GM18907 (cell line): ENCODE data around the gene PPP1R3F.

ENCODE experiments used
- ATAC-seq: cut with Tn5 transposase; IDR thresholded peaks from one replicate; pipeline ENCODE4 v1.9.1; 2021; ENCODE audit warnings: mild to moderate bottlenecking, moderate library complexity; ENCODE audit not compliant: unreplicated experiment

PPP1R3F gene

DNA sequence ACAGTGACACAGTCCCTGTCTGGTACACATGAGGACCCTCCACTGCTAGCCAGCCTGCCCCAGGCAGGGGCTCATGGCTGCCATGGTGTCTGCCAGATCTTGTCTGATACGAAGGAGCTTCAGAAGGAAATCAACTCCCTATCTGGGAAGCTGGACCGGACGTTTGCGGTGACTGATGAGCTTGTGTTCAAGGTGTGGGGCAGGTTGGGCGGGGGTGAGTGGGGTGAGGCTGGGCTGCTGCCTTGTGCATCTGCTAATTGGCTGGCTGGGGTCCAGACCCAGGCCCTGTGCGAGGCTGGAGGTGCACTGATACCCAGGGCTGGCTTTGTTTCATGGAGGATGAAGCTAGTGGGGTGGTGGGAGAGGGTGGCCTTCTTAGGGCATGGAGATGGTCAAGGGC, 20.5 kb upstream of the PPP1R3F start:
- no peak for ATAC-seq

DNA sequence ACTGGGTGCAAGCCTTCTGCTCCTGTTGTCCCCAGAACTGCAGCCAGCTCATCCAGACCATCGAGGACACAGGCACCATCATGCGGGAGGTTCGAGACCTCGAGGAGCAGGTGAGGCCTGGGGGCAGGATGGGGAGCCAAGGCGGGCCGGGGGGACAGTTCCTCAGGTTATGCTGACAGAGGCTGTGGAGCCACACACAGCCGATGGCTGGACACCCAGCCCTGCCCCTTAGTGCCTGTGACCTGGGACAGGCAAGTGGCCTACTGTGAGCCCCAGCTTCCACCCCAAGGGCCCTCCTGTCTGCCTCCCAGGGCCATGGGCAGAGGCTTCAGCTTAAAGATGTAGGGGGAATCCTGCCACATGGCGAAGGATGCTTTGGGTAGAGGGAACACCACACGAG, 20.0 kb upstream of the PPP1R3F start:
- ATAC-seq, result no peak

DNA sequence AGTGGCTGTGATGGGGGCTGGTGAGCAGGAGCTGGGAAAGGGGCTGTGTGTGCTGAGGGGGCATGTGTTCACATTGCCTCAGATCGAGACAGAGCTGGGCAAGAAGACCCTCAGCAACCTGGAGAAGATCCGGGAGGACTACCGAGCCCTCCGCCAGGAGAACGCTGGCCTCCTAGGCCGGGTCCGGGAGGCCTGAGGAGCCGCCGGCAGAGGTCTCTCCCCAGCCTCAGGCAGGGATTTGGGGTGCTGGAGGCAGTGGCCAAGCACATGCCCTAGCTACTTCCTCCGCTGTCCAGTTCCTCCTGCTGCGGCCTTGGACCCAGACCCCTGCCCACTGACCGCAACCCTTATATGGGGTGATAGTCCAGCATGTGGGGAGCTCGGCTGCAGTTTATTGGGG, 19.5 kb upstream of the PPP1R3F start:
- no peak for ATAC-seq

DNA sequence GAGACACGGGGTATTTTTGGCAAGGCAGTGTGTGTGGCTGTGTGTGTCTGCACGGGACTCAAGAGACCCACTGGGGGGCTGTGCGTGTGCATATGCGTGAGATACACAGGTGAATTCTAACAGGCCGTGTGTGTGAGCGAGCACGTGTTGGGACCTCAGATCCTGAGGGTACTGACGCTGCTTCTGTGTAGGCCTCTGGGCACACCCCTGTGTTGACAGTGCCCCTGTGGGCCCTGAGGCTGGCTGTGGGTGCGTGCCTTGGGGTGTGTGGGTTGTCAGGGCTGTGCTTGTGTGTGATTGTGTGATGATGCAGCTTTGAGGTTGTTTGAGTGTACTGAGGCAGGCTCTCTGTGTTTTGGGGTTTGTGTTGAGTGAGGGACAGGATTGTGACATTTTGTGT, 19.0 kb upstream of the PPP1R3F start:
- ATAC-seq, result no peak

DNA sequence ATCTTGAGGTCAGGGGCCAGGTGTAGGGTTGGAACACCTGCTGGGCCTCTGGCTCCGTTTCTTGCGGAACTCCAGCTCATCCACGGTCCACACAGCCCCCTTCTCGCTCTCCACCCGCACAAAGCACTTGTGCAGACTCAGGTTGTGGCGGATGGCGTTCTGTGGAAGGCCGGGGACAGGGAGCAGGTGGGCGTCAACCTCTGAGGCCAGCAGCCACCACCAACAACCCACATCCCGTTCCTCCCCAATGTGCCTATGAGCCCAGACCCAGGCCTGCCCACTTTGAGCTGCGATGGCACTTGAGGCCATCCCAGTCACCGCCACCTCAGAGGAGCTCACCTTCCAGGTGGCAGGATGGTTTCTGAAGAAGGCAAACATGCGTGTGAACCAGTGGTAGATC, 18.3 kb upstream of the PPP1R3F start:
- ATAC-seq, result no peak

DNA sequence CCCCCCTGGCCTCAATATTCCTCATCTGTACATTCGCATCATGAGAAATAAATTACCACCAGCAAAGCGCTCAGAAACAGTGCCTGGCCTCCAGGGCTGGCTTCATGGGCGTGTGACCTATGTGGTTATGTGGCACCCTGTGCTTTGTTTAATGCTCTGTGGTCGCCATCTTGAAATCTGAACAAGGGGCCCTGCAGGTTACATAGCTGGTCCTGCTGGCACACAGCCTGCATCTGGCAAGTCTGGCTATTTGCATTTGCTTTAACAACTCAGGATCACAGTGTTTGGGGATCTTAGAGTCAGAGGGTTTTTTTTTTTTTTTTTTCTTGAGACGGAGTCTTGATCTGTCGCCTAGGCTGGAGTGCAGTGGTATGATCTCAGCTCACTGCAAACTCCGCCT, 15.0 kb upstream of the PPP1R3F start:
- no peak for ATAC-seq

DNA sequence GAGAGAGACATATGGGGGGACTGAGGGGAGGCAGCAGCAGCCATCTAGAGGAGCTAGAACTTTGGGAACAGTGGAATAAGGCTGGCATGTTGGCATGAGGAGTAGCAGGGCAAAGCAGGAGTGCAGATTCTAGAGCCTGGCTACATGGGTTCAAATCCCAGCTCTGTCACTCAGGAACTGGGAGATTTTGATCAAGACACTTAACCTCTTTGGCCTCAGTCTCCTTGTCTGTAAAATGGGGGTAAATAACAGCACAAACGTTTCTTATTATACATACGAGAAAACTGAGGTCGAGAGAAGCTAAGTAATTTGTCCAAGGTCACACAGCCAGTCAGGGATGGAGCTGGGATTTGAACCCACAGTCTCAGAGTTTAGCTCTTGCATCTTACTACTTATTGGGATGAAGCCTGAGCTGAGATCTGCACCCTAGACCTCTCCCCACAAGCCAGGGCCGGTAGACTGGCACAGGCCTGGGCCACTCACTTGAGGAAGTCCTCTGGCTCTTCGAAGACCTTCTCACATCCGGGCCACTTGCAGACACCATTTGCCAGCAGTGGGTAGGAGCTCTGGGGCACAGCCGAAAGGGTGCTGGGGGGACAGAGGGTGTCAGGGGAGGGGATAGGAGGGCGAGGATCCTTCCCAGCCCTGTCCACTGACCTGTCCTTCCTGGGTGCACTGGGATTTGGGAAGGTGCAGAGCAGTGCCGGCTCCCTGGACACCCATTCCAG, 13.2 kb upstream of the PPP1R3F start:
- no peak for ATAC-seq

DNA sequence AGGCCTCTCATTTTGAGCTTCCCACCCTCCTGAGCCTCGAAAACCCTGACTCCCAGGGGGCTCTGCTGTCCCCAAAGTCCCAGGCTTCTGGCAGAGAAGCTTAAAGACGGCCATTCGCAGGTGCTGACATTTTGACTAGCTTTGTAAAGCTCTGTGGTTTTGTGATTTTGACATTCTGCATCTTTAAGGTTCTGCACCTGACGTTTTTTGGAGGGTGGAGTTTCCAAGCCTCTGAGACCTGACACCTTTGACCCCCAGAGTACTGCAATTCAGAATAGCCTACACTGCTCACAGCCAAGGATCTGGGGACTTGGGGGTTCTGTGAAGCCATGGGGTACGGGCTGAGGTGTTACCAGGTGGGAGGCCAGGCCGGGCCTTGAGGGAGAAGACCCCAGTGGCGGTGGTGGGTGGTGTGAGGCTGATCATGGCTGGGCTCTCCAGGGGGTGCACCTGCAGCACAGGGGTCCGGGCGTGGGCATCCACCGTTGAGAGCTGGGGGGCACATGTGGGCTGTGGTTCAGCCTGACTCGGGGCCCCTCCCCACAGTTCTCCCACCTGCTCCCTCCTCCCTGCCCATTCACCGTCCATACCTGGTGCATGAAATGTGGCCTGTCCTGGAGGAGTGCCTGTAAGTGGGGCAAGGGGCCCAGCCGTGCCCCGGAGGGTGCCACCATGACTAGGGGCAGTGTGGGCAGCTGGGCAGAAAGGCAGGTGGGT, 12.4 kb upstream of the PPP1R3F start:
- ATAC-seq, result no peak

DNA sequence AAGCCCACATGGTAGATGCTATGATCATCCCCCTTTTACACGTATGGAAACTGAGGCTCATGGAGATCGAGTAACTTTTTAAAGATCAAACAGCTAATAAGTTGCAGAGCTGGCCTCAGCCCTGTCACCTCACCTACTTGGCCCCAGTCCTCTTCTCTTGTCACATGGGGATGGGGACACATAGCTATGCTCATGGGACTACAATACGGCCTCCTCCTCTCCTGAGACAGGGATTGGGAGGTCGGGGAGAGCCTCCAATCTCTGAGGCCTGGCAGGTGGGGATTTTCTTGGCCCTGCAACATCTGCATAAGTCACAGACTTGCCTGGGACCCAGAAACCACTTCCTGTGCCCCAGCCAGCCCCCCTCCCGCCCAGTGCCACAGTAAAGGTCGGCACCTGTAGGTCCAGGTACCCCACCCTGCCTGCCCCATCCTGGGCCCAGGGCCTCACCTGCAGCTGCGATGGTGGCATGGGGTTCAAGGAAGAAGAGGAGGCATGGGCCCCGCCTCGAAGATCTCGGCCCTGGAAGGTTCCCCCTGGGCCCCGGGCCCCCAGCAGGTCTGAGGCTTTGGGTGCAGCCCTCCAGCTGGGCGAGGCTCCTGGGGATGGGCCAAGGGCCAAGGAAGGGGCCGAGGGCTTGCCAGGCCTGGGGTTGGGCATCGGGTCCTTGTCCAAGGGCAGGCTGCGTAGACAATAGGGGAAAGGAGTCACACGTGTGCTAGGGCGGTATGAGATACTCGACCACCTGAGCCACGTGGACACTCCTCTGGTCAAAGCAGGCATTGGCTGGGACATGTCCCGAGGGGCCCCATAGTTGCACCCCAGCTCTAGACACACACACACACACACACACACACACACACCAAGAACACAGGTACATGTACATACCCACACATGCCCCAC, 11.5 kb upstream of the PPP1R3F start:
- ATAC-seq, result no peak

DNA sequence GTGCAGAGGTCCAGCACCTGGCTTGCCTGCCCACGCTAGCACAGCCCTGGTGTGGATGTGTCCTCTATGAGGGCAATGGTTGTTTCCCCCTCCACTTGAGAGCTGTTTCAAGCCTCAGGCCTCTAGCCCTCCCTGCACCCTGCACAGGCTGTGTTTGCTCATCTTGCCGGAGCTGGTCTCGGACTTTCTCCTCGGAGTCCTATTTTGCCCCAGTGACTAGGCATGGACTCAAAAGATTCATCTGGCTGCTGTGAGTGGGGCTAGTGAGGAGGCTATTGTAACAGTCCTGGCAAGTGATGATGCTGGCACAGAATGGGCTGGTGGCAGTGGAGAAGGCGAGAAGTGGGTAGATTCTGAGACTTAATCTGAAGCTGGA, 10.9 kb upstream of the PPP1R3F start:
- ATAC-seq, result no peak

DNA sequence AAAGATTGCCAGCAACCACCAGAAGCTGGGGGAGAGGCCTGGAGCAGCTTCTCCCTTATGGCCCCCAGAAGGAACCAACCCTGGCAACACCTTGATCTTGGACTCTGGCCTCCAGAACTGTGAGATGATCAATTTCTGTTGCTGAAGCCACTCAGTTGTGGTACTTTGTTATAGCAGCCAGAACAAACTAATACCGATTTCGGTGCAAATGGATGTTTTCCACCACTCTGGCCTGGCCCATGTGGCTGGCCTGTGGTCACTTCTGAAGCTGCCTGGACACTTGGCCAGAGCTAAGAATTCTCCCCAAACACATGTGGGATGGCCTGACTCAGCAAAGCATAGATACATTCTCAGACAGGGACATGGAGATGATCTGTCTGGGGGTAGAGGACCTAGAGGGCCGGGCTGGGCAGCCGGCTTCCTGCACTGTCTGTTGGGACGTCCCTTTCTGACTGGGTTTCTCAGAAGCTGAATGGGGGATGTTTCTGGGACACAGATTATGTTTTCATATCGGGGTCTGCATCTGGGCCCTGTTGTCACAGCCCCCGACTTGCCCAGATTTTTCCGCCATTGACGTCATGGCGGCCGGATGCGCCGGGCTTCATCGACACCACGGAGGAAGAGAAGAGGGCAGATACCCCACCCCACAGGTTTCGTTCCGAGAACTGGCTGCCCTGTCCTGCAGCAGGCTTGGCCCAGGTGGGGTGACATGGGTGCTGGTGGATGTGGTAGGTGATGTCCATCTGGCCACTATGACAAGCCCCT, 9.2 kb upstream of the PPP1R3F start:
- no peak for ATAC-seq

DNA sequence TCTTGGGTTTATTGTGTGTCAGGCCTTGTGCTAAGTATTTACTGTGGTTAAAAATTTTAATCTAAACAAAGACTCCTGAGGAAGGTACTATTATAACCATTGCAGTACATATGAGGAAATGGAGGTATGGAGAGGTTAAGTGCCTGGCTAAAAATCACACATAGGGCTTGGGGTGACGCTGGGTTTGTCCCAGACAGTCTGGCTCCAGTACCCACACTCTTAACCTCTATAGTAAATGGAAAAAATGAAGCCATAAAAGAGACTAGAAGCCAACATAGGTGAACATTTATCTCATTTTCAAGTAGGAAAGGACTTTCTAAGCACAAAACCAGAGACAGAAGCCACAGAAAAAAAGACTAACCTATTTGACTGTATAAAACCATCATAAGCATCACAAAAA, 7.0 kb upstream of the PPP1R3F start:
- no peak for ATAC-seq

DNA sequence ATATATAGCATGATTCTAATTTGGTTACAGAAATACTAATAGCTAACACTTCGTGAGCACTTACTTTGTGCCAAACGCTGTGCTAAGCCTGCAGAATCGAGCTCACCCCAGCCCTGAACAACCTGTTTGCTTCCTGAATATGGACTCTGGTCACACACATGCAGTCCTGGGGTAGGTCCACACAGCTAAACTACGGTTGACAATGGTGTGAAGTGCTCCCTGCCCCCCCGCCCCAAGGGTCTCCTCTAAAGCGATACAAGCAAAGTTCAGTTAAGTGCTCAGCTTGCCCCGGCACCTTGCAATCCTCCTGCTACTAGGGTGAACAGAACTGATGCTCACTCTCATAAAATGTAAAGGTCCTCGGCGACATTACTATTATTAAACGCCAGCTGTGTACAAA, 6.0 kb upstream of the PPP1R3F start:
- no peak for ATAC-seq

DNA sequence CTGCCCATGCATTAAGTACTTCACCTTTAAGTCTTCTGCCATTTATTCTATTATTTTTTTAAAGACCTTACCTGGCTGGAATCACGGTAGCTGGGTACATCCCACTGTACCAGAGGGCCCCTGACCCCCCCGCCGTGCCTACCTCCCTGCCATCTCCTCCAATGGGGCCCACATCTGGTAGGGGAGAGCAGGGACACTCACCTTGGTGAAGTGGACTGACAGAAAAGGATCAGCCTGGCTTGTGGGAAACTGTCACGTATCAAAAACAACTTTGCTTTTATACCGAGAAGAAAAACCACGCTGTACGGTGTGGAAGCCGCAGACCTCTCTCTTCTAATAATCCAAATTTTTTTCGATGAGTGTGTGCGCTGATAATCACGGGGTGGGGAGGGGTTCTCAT, 5.1 kb upstream of the PPP1R3F start, which contains the start of gene FOXP3:
Gene FOXP3 (minus strand): TSS at position 251 of the 400 bp plus-strand sequence. CDS start 6,205 bp downstream, outside the sequence.
- ATAC-seq, result no peak

DNA sequence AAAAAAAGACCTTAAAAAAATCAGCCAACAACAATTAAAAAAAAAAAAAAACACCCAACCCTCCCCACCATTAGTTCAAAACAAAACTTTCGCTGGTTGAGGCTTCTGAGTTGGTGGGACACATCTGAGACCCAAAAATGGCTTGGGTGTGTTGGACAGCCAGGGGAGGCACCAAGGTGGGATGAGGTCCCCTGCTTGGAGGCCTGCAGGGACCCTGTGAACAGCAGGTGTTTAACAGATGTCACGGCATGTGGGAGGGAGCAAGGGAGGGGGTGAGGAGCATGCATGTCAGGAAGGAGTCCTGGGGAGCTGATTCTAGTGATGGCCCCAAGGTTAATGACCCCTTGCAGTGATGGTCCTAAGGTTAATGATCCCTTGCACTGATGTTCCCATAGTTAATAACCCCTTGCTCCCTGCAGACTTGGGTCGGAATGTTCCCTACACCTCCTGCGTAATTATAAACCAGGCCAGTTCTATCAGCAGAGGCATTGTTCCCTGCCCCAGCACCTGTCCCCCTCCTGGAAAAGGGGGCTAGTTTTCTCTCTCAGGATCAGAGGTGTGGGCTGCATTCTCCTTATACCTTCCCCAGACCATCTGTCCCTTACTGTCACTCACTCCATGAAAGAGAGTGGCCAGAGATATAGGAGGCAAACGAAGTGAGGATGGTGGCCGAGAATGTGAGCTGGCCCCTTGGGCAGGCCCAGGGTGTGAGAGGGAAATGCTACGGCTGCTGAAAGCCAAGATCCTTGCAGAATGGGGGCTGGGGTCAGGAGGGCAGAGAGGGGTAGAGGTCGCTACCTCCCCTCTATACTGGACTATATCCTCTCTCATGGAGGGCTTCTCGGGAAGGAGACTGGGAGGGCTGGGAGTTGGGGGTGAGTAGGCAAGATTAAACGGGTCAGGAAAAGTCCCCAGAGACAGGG, 2.8 kb upstream of the PPP1R3F start:
- ATAC-seq, result no peak

DNA sequence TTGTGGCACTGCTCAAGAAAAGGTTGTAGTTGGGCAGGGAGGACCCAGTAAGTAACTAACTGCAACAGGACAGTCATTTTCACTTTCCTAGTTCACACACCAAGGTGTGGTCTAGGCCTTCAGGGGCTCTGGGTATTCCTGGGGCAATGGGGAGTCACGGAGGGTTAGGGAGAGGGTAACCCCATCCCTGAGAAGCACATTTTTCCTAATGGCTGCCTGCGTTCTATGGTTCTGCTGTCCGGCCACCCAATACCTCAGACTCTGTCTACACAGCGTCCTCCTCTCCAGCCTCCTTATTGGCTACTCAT, 937 bp upstream of the PPP1R3F start:
- no peak for ATAC-seq

DNA sequence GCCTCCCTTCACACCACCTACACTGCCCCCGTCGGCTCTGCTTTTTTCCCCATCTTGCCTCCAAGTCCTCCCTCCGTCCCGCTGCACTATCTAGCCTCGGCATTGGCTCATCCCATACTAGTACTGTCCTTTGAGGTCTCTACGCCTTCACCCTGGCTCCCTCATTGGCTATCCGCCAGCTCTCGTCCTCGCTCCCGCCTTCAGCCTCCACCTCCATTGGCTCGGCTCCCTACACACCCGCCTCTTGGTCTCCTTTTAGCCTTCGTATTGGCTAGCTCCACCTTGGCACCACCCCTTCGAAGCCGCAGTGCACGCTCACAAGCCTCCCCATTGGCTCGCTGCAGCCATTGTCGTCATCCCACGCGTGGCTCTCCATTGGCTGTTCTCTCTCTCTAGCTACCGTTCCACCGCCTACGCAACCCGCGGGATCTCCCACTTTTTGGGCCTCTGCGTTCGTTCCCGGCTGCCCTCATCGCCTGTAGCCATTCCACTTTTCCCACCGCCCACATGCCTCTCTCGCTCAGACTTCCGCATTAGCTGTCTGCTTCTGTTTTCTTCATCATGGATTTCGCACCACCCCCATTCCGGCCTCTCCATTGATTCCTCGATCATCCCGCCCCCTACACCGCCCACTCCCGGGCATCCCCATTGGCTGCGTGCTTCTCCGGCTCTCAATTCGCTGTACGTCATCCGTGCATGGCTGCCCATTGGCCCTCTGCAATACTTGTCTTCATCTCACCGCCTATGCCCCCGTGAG, 405 bp upstream of the PPP1R3F start:
- peak; percentile 89 for ATAC-seq

DNA sequence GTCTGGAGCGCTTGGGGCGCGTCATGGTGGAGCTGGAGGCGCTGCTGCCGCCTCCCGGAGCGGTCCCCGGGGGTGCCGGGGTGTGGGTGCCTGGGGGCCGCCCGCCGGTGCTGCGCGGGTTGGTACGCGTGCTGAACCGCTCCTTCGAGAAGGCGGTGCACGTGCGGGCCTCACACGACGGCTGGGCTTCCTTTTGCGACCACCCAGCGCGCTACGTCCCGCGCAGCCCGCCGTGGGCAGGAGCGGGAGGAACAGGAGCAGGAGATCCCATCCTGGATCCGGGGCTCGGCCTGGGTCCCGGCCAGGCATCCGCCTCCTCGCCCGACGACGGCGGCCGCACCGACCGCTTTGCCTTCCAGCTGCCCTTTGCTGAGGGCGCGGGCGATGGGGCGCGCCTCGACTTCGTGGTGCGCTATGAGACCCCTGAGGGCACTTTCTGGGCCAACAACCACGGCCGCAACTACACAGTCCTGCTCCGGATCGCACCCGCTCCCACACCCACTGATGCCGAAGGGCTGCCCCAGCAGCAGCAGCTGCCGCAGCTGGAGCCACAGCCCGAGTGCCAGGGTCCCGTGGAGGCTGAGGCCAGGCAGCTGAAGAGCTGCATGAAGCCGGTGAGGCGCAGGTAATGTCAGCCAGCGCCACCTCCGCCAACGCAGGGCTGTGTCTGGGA, 792 bp downstream of the PPP1R3F start:
- ATAC-seq, result no peak

DNA sequence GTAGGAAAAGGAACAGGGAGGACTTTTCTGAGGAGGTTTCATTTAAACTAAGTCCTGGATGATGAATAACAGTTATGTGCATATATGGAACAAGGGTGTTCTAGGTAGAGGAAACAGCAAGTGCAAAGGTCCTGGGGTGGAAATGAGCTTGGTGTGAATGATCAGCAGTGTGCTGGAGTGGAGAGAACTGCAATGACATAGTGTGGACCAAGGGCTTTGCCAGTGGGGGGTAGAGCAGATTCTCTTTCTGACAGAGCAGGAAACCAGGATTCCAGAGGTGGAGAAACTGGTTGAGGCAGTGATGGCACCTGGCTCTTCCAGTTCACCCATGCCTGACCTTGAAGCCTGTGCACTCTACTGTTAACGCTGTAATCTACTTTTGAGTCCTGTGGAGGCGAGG, 1.7 kb downstream of the PPP1R3F start:
- no peak for ATAC-seq
